ENCODE data around the gene ESF1. TPM values are rescaled to one million over a fixed set of nuclear protein-coding genes. Genes with fewer than 3 reads are reported as not detected.

Gene ESF1
- total and polyA plus RNA-seq, 9 of the 15 experiments (the other 6 are each of a cell fraction or from before 2014, with no cell fraction given): 7.0 to 30.4 (median 18.6) TPM

- TF ChIP-seq LEF1 (IDR thresholded peaks at IDR 0.05): no peak
- TF ChIP-seq ATF3 (IDR thresholded peaks at IDR 0.05): no peak
- TF ChIP-seq ATF3 (CRISPR knock-in tag; conservative IDR thresholded peaks at IDR 0.05): no peak
- TF ChIP-seq HDAC3 (IDR thresholded peaks at IDR 0.05; ENCODE audit: borderline replicate concordance, partially characterized antibody): no peak
- TF ChIP-seq USF2 (CRISPR knock-in tag; IDR thresholded peaks at IDR 0.05): peak; percentile 96
- no peak for TF ChIP-seq NR3C1 (CRISPR knock-in tag; IDR thresholded peaks at IDR 0.05)
- no peak for TF ChIP-seq ZNF717 (CRISPR knock-in tag; IDR thresholded peaks at IDR 0.05)
- 0 out of 2 replicates have a peak, but pooled peaks have one; percentile 23 for TF ChIP-seq KAT7 (CRISPR knock-in tag; IDR thresholded peaks at IDR 0.05; ENCODE audit: borderline replicate concordance)
- TF ChIP-seq ZEB2 (IDR thresholded peaks at IDR 0.05): no peak
- no peak for TF ChIP-seq SMARCA5 (IDR thresholded peaks at IDR 0.05)
- TF ChIP-seq NFYB (IDR thresholded peaks at IDR 0.05; ENCODE audit: extremely low read depth, insufficient read length): no peak
- TF ChIP-seq NCOA4 (IDR thresholded peaks at IDR 0.05; ENCODE audit: partially characterized antibody): no peak
- TF ChIP-seq NFE2 (IDR thresholded peaks at IDR 0.05; ENCODE audit: low read depth): no peak
- TF ChIP-seq SIX5 (IDR thresholded peaks at IDR 0.05; ENCODE audit: borderline replicate concordance in 1 of 2, insufficient read depth in 1 of 2, low read depth in 1 of 2, low read length in 2 of 2): no peak
- no peak for TF ChIP-seq HES1 (IDR thresholded peaks at IDR 0.05; ENCODE audit: low read depth)
- TF ChIP-seq RB1 (IDR thresholded peaks at IDR 0.05; ENCODE audit: low read depth): no peak
- no peak for TF ChIP-seq ZBTB8A (IDR thresholded peaks at IDR 0.05; ENCODE audit: partially characterized antibody)
- no peak for TF ChIP-seq KAT8 (IDR thresholded peaks at IDR 0.05; ENCODE audit: low read depth)
- no peak for TF ChIP-seq NCOA6 (IDR thresholded peaks at IDR 0.05)
- TF ChIP-seq ZNF280B (CRISPR knock-in tag; IDR thresholded peaks at IDR 0.05): no peak
- TF ChIP-seq SMAD3 (CRISPR knock-in tag; conservative IDR thresholded peaks at IDR 0.05): no peak
- TF ChIP-seq FOXJ2 (tag; IDR thresholded peaks at IDR 0.05): no peak
- TF ChIP-seq ZBTB9 (CRISPR knock-in tag; IDR thresholded peaks at IDR 0.05): no peak
- no peak for TF ChIP-seq NUFIP1 (IDR thresholded peaks at IDR 0.05; ENCODE audit: partially characterized antibody)
- TF ChIP-seq NFIC (IDR thresholded peaks at IDR 0.05): peak; percentile 12; the same call in 1 of the 2 replicates
- no peak for TF ChIP-seq ADNP (tag; IDR thresholded peaks at IDR 0.05)
Observed at GRCh38 chr20:13784893-13785715, at the start of gene ESF1, which contains the start of gene NDUFAF5 (continued).

Measured in K562 (cell line).